Endothelial cell (in vitro differentiated cells): ENCODE measurements around the gene MAPK7. TPM values are rescaled to one million over a fixed set of nuclear protein-coding genes. Genes with fewer than 3 reads are reported as not detected.

Experiments
- DNase-seq: peaks from one replicate; pipeline ENCODE4 v3.0.0; 2021; ENCODE audit warnings: low spot score
- H3K27ac Mint-ChIP-seq: one replicate; pipeline ENCODE4 v1.8.0; 2021; ENCODE audit warnings: mixed read lengths, inconsistent platforms; ENCODE audit not compliant: unreplicated experiment
- H3K27me3 Mint-ChIP-seq: one replicate; pipeline ENCODE4 v1.8.0; 2021; ENCODE audit warnings: mild to moderate bottlenecking, moderate library complexity, mixed read lengths, inconsistent platforms; ENCODE audit not compliant: unreplicated experiment
- H3K36me3 Mint-ChIP-seq: one replicate; pipeline ENCODE4 v1.8.0; 2021; ENCODE audit warnings: mild to moderate bottlenecking, low read depth, mixed read lengths, inconsistent platforms; ENCODE audit not compliant: unreplicated experiment
- H3K4me1 Mint-ChIP-seq: one replicate; pipeline ENCODE4 v1.8.0; 2021; ENCODE audit warnings: mild to moderate bottlenecking, mixed read lengths, inconsistent platforms; ENCODE audit not compliant: unreplicated experiment
- H3K4me3 Mint-ChIP-seq: one replicate; pipeline ENCODE4 v1.8.0; 2021; ENCODE audit warnings: mild to moderate bottlenecking, mixed read lengths, inconsistent platforms; ENCODE audit not compliant: unreplicated experiment
- H3K9me3 Mint-ChIP-seq: one replicate; pipeline ENCODE4 v1.8.0; 2021; ENCODE audit warnings: mixed read lengths, inconsistent platforms; ENCODE audit not compliant: unreplicated experiment
- total RNA-seq: library from RNA; stranded (reverse); fragmentation: NEBNext Ultra II Directional; extraction: Animal tissue kit (Norgen Biotek cat#: 25700); gene quantifications from one replicate; pipeline ENCODE4 v1.2.1, GENCODE V29; 2021; ENCODE audit not compliant: unreplicated experiment
- TF ChIP-seq, protein P1 (sequence below): fragments of 200-600 bp; sonication (generic); IDR thresholded peaks from one replicate; pipeline ENCODE4 v1.5.0; 2021; ENCODE audit warnings: antibody characterized with exemption; ENCODE audit not compliant: unreplicated experiment

Gene MAPK7
- total RNA-seq, 1 donor from 2014 or later, result 48.5 TPM

DNA sequence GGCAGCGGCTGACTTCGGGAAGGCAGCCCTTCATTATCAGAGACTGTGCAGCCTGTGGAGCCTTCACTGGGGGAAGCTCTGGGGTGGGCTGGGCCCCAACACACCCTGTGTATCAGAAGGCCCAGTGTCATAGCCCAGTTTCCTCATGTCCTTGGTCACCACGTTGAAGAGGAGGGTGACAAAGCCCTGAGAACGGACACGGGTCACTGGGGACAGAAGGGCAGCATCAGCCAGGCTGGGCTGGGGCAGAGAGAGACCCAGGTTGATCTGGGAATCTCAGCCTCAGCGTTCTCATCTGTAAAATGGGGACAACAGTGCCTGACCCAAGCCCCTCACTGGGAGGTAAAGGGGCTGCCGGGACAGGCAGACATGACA, 35.1 kb upstream of the MAPK7 start:
- peaks cover 10% of the 10 kb centered on the region for H3K27me3 Mint-ChIP-seq
- H3K27ac Mint-ChIP-seq, result no peak overlapping the region
- DNase-seq, result no peak
- H3K9me3 Mint-ChIP-seq, result no peaks in the 10 kb centered on the region
- H3K36me3 Mint-ChIP-seq, result peaks cover 13% of the 10 kb centered on the region
- TF ChIP-seq, protein P1, sequence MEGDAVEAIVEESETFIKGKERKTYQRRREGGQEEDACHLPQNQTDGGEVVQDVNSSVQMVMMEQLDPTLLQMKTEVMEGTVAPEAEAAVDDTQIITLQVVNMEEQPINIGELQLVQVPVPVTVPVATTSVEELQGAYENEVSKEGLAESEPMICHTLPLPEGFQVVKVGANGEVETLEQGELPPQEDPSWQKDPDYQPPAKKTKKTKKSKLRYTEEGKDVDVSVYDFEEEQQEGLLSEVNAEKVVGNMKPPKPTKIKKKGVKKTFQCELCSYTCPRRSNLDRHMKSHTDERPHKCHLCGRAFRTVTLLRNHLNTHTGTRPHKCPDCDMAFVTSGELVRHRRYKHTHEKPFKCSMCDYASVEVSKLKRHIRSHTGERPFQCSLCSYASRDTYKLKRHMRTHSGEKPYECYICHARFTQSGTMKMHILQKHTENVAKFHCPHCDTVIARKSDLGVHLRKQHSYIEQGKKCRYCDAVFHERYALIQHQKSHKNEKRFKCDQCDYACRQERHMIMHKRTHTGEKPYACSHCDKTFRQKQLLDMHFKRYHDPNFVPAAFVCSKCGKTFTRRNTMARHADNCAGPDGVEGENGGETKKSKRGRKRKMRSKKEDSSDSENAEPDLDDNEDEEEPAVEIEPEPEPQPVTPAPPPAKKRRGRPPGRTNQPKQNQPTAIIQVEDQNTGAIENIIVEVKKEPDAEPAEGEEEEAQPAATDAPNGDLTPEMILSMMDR, result no peak
- no peak overlapping the region for H3K4me3 Mint-ChIP-seq
- peaks cover 13% of the 10 kb centered on the region for H3K4me1 Mint-ChIP-seq

DNA sequence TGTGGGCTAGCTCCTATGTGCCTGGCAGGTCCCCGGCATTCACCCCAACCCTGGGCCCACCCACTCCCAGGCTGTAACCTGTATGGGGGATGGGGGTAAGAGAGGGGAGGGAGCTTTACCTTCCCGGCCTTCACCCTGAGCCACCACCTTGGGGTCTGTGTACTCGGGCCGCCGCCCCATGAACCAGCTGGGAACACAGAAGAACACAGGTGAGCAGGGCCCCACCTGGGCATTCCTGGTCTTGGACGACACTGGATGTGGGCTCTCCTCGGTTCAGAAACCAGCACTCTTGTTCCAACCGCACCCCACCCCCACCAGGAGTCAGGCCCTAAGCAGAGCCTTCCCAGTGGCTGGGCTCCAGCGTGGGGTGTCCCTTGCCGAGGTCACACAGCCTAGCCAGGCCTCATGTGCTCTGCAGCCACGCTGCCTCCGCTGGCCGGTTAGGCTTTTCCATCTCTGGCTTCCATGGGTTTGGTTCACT, 34.6 kb upstream of the MAPK7 start:
- TF ChIP-seq, protein P1, result no peak
- H3K27me3 Mint-ChIP-seq, result peaks cover 10% of the 10 kb centered on the region
- H3K4me3 Mint-ChIP-seq, result no peak overlapping the region
- H3K27ac Mint-ChIP-seq, result no peak overlapping the region
- peaks cover 13% of the 10 kb centered on the region for H3K36me3 Mint-ChIP-seq
- no peak for DNase-seq
- H3K9me3 Mint-ChIP-seq, result no peaks in the 10 kb centered on the region
- H3K4me1 Mint-ChIP-seq, result peaks cover 13% of the 10 kb centered on the region

DNA sequence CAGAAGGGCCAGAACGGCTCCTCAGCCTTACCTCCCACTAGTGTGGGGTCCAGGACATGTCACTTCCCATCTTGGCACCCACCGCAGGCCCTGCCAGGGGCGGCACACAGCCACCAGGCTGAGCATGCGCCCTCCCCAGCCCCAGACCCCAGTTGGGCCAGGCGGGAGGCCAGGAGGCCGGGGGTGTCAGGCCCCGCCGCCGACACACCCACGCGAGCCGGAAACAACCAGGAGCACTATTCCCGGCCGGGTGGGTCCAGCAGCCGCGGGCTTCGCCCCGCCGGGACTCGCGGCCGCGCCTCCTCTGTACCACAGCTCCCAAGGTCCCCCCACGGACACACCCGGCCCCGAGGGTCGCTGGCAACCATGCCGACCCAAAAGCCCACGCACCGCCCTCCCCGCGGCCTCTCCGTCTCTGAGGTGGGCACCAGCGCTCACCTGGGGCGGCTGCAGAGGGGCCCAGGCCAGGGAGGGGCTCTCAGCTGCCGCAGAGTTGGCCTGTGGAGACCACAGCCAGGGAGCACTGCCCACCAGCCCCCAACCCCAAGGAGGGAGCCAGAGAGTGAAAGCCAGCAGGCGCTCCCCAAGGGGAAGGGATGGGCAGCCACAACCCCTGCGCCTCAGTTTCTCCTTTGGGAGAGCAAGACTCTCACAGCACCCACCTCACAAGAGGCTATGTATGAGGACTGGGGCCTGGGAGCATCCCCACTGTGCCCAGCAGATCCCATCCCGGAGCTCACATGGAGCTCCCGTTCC, 33.8 kb upstream of the MAPK7 start:
- H3K27me3 Mint-ChIP-seq, result peaks cover 10% of the 10 kb centered on the region
- TF ChIP-seq, protein P1, result no peak
- H3K27ac Mint-ChIP-seq, result no peak overlapping the region
- H3K4me1 Mint-ChIP-seq, result peaks cover 13% of the 10 kb centered on the region
- H3K9me3 Mint-ChIP-seq, result no peaks in the 10 kb centered on the region
- DNase-seq, result no peak
- no peak overlapping the region for H3K4me3 Mint-ChIP-seq
- H3K36me3 Mint-ChIP-seq, result peaks cover 13% of the 10 kb centered on the region

DNA sequence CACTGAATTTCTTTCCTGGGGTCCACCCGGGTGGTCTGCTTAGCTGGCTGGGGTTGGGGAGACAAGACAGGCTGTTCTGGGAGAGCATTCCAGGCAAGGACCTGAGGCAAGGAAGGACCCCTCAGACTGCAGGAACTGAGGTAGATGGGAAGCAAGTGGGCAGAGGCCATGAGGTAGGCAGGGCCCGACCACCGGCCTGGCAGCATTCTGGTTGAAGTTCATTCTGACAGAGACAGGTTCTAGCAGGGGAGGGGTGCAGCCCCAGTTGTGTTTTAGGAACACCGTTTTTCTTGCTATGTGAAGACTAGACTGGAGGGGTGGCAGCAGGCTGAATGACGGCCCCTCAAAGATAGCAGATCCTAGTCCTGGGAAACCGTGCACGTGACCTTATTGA, 33.2 kb upstream of the MAPK7 start:
- H3K27me3 Mint-ChIP-seq, result peaks cover 12% of the 10 kb centered on the region
- no peak overlapping the region for H3K27ac Mint-ChIP-seq
- no peaks in the 10 kb centered on the region for H3K9me3 Mint-ChIP-seq
- H3K4me3 Mint-ChIP-seq, result no peak overlapping the region
- TF ChIP-seq, protein P1, result no peak
- peaks cover 13% of the 10 kb centered on the region for H3K36me3 Mint-ChIP-seq
- peaks cover 13% of the 10 kb centered on the region for H3K4me1 Mint-ChIP-seq
- no peak for DNase-seq
